A673 (cell line): Measurements from ENCODE around the gene GIMAP8. TPM values are rescaled to one million over a fixed set of nuclear protein-coding genes. Genes with fewer than 3 reads are reported as not detected.

ENCODE experiments used
- BruUV-seq: library from RNA; stranded (reverse); fragments of 400-500 nt; replicated peaks from 2 replicates; lab custom pipeline; 2021; lab: Mats Ljungman, UMichigan
- CTCF ChIA-PET: fragments of 300-600 bp; sonication (Branson Sonifier 250); formaldehyde crosslinking; loops from one replicate; lab custom pipeline; 2022; ENCODE audit warnings: antibody characterized with exemption; lab: Charles Lee
- POLR2A ChIA-PET: fragments of 300-600 bp; sonication (Branson Sonifier 250); formaldehyde crosslinking; loops from one replicate; lab custom pipeline; 2022; ENCODE audit warnings: antibody characterized with exemption; ENCODE audit not compliant: low non-redundant PET; lab: Charles Lee
- DNase-seq: peaks from one replicate; pipeline ENCODE4 v3.0.0-alpha.2; 2015; ENCODE audit warnings: low spot score
- H3K27ac ChIP-seq: fragments of 200-600 bp; sonication (generic); 2 replicates; pipeline ENCODE4 v1.5.1; 2016; ENCODE audit warnings: mixed run types, low read depth, mild to moderate bottlenecking, mixed read lengths, antibody characterized with exemption, low read length; ENCODE audit not compliant: poor library complexity, severe bottlenecking
- H3K27me3 ChIP-seq: fragments of 200-600 bp; sonication (generic); replicated peaks from 2 replicates; pipeline ENCODE4 v1.6.1; 2017; ENCODE audit warnings: mixed run types, low read depth, mild to moderate bottlenecking, mixed read lengths, antibody characterized with exemption, low read length; ENCODE audit not compliant: insufficient read depth, poor library complexity
- H3K36me3 ChIP-seq: fragments of 200-600 bp; sonication (generic); 2 replicates; pipeline ENCODE4 v1.6.1; 2016; ENCODE audit warnings: mixed run types, mild to moderate bottlenecking, mixed read lengths, antibody characterized with exemption, low read length; ENCODE audit not compliant: insufficient read depth, poor library complexity, severe bottlenecking
- H3K4me1 ChIP-seq: fragments of 200-600 bp; sonication (generic); 2 replicates; pipeline ENCODE4 v1.6.1; 2017; ENCODE audit warnings: mixed run types, mild to moderate bottlenecking, mixed read lengths, antibody characterized with exemption, low read length; ENCODE audit not compliant: insufficient read depth, poor library complexity, severe bottlenecking
- H3K4me3 ChIP-seq: fragments of 200-600 bp; sonication (generic); 2 replicates; pipeline ENCODE4 v1.5.1; 2016; ENCODE audit warnings: low read depth, mixed run types, mild to moderate bottlenecking, mixed read lengths, low read length; ENCODE audit not compliant: poor library complexity, severe bottlenecking
- H3K9me3 ChIP-seq: fragments of 200-600 bp; sonication (generic); 2 replicates; pipeline ENCODE4 v1.6.1; 2016; ENCODE audit warnings: mixed run types, low read depth, mild to moderate bottlenecking, mixed read lengths, antibody characterized with exemption, low read length; ENCODE audit not compliant: poor library complexity, severe bottlenecking
- CTCF ChIP-seq: fragments of 300-800, 200-600 bp; sonication (generic); conservative IDR thresholded peaks from 2 replicates; pipeline ENCODE4 v1.5.1; 2017; ENCODE audit warnings: low read depth, mild to moderate bottlenecking, antibody characterized with exemption, low read length, moderate library complexity, mixed read lengths
- EZH2 ChIP-seq: fragments of 200-600 bp; sonication (generic); IDR thresholded peaks from 2 replicates; pipeline ENCODE4 v1.6.1; 2017; ENCODE audit warnings: borderline replicate concordance, low read depth, mild to moderate bottlenecking, mixed read lengths, antibody characterized with exemption, low read length; ENCODE audit not compliant: poor library complexity, severe bottlenecking
- intact Hi-C: fragments of 100-400 bp; cut with micrococcal nuclease; formaldehyde crosslinking; loops from one replicate; pipeline ENCODE4 v1.10.0; 2022; ENCODE audit not compliant: unreplicated experiment
- total RNA-seq: library from RNA; stranded (reverse); gene quantifications from 2 replicates; pipeline ENCODE4 v1.2.3, GENCODE V29; 2021

GIMAP8 gene
- total RNA-seq, 1 experiment from 2014 or later: not detected

GRCh38 chr7:150428671-150429451 is 21.6 kb upstream of the GIMAP8 start:
- H3K4me3 ChIP-seq: no peak overlapping the region
- H3K9me3 ChIP-seq: no peaks in the 10 kb centered on the region
- no peaks in the 10 kb centered on the region for H3K36me3 ChIP-seq
- DNase-seq: peak; percentile 94
- no peak for TF ChIP-seq CTCF
- TF ChIP-seq EZH2: no peak
- peaks cover 25% of the 10 kb centered on the region for H3K4me1 ChIP-seq
- CTCF ChIA-PET: no interaction called here
- no TSS peak for BruUV-seq
- no peaks in the 10 kb centered on the region for H3K27me3 ChIP-seq
- intact Hi-C loops: no loop called here
- POLR2A ChIA-PET: no interaction called here
- H3K27ac ChIP-seq: peak overlapping the region; percentile 64

GRCh38 chr7:150429699-150430098 is 20.7 kb upstream of the GIMAP8 start:
- intact Hi-C loops: no loop called here
- Histone ChIP-seq H3K9me3 (no peaks in the 10 kb centered on the region), H3K27me3 (no peaks in the 10 kb centered on the region), H3K4me1 (peaks cover 25% of the 10 kb centered on the region), H3K36me3 (no peaks in the 10 kb centered on the region), H3K4me3 (no peak overlapping the region), H3K27ac (no peak overlapping the region)
- TF ChIP-seq CTCF (no peak), EZH2 (no peak)
- BruUV-seq: no TSS peak
- no peak for DNase-seq
- ChIA-PET CTCF (no interaction called here), POLR2A (no interaction called here)

- TF ChIP-seq EZH2 (no peak), CTCF (no peak)
- no peaks in the 10 kb centered on the region for H3K36me3 ChIP-seq
- no peaks in the 10 kb centered on the region for H3K27me3 ChIP-seq
- no peak overlapping the region for H3K27ac ChIP-seq
- no peaks in the 10 kb centered on the region for H3K9me3 ChIP-seq
- H3K4me1 ChIP-seq: peaks cover 25% of the 10 kb centered on the region
- no TSS peak for BruUV-seq
- intact Hi-C loops: no loop called here
- POLR2A ChIA-PET: no interaction called here
- no peak for DNase-seq
- no peak overlapping the region for H3K4me3 ChIP-seq
- CTCF ChIA-PET: no interaction called here
Measured at GRCh38 chr7:150430465-150431085, 19.9 kb upstream of the GIMAP8 start.
